Measurements from ENCODE around the gene ATP2B3. TPM values are rescaled to one million over a fixed set of nuclear protein-coding genes. Genes with fewer than 3 reads are reported as not detected.

ATP2B3 gene
- total RNA-seq, 1 donor: not detected

DNA sequence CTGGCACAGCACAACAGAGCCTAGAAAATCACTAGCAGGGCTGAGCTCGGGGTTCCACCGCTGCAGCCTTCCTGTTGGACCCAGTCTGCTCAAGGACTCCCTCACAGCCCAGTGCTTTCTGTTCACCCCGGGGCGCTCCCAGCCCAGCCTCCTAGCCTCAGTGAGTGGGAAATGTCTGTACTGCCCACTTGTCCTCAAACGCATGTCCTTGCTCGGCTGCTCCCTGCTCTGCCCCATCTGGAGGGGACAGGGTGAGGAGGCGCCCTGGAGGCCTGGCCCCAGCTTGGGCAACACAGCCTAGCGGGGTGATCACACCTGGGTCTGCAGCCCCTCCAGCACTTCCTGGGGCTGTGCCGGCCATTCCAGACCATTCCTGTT is 93.4 kb downstream of the ATP2B3 start:
- TF ChIP-seq, protein P1, sequence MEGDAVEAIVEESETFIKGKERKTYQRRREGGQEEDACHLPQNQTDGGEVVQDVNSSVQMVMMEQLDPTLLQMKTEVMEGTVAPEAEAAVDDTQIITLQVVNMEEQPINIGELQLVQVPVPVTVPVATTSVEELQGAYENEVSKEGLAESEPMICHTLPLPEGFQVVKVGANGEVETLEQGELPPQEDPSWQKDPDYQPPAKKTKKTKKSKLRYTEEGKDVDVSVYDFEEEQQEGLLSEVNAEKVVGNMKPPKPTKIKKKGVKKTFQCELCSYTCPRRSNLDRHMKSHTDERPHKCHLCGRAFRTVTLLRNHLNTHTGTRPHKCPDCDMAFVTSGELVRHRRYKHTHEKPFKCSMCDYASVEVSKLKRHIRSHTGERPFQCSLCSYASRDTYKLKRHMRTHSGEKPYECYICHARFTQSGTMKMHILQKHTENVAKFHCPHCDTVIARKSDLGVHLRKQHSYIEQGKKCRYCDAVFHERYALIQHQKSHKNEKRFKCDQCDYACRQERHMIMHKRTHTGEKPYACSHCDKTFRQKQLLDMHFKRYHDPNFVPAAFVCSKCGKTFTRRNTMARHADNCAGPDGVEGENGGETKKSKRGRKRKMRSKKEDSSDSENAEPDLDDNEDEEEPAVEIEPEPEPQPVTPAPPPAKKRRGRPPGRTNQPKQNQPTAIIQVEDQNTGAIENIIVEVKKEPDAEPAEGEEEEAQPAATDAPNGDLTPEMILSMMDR (IDR thresholded peaks at IDR 0.05; ENCODE audit: insufficient read depth, low read depth, low read length): no peak
- no peak overlapping the region for H3K4me3 ChIP-seq (ENCODE audit: low read depth, low read length)
- no peak for DNase-seq (ENCODE audit: low read depth)

DNA sequence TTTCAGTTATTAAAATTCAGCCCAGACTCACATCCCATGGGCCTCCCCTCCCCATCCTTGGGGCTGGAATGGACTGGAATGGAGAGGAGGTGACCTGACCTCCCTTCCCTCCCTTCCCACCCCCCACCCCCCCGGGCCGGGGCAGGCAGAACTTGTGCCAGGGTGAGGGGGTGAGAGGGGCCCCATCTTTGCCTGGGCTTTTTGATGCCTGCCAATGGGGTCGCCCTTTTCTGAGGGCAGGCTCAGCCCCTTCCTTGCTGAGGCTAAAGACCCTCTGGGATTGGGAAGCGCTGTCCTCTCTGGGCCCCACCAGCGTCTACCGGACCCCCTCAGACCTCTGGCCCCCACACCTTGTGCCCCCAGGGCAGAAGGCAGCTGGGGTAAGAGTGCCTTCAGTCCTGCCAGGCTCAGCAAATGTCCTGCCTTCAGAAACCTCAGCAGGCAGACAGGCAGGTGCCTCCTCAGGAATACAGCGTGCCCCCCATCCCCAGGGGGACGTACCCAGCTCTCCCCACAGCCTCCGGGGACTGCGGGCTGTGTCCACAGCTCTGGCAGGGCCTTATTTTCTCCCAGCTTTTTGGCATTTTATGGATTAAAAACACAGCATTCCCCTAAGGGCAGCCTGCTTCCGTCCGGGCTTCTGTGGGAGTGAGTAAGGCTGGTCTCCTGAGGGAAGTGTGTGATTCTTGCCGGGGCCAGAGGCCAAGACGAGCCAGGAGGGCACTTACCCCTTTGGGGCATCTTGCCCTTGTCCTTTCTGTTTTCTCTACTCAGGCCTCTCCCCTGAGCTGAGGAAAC is 94.1 kb downstream of the ATP2B3 start:
- TF ChIP-seq, protein P1 (IDR thresholded peaks at IDR 0.05; ENCODE audit: insufficient read depth, low read depth, low read length): no peak
- no peak overlapping the region for H3K4me3 ChIP-seq (ENCODE audit: low read depth, low read length)
- no peak for DNase-seq (ENCODE audit: low read depth)

DNA sequence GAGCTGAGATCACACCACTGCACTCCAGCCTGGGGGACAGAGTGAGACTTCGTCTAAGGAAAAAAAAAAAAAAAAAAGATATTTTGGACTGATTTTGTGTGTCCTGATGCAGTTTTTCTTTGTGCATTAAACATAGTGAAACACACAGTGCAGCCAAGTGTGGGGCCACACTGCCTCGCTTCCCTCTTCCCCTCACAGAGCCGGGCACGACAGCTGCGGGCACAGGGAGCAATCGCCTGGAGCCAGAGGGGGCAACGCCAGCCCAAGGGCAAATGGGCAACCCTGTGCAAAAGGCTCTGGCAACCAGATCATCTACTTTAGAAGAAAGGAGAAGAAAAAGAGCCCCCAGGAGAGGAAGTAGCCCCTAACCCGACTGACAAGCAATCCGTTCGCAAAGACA is 95.0 kb downstream of the ATP2B3 start:
- no peak for DNase-seq (ENCODE audit: low read depth)
- no peak overlapping the region for H3K4me3 ChIP-seq (ENCODE audit: low read depth, low read length)
- TF ChIP-seq, protein P1 (IDR thresholded peaks at IDR 0.05; ENCODE audit: insufficient read depth, low read depth, low read length): no peak

DNA sequence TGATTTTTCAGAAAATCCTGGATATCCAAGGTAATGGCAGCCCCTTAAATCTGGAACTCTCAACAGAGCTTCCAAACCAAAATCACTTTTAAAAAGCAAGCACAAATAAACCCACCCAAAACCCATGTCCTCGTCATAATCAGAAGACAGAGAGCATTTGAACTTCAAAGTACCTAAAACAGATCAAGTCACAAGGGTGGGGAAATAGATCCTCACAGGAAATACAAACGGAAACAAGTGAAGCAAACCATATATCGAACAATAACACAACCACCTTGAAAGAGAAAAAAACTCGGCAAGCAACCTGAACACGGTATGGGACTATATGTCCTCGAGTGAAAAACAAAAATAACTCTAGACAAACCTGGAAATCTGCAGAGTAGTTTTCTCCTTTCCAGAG is 97.4 kb downstream of the ATP2B3 start:
- no peak overlapping the region for H3K4me3 ChIP-seq (ENCODE audit: low read depth, low read length)
- TF ChIP-seq, protein P1 (IDR thresholded peaks at IDR 0.05; ENCODE audit: insufficient read depth, low read depth, low read length): no peak
- DNase-seq (ENCODE audit: low read depth): no peak

DNA sequence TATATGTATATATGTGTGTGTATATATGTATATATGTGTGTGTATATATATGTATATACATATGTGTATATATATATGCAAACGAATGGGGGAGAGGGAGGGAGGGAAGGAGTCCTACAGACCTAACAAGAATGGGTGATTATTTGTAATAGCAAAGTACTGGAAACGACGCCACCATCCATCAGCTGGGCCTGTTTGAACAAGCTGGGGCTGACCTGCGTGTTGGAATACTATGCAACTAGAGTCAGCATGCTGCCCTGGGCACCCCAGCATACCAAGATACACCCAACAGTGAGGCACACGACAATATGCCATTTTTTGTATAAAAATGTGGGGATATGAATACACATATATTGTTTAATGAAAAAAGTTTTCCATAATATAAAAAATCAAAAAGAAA is 103.1 kb downstream of the ATP2B3 start:
- no peak for DNase-seq (ENCODE audit: low read depth)
- TF ChIP-seq, protein P1 (IDR thresholded peaks at IDR 0.05; ENCODE audit: insufficient read depth, low read depth, low read length): no peak
- H3K4me3 ChIP-seq (ENCODE audit: low read depth, low read length): no peak overlapping the region

DNA sequence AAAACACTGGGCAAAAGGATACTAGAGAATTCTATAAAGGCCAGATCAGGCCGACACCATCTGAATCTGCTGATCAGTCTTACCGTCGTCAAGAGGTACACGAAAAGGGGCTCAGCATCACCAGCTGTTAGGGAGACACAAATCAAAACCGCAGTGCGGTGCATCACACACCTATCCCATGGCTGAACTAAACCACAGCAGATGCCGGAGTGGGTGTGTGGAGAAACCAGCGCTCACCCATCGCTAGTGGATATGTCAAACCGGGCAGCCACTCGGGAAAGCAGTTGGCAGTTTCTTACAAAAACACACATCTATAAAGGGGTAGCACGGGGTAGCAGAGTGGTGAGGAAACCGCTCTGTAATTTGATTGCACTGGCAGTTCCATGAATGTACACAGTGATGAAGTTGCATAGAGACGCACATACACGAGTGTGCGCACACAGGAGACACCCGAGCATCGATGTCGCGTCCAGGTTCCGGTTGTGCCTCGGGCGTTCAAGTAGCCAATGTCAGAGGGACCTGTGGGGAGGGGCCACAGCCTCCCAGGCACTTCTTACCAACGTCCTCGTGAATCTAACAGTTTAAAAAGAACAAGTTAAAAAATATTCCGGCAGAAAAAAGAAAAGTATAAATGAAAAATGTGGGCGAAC is 104.6 kb downstream of the ATP2B3 start:
- H3K4me3 ChIP-seq (ENCODE audit: low read depth, low read length): no peak overlapping the region
- no peak for DNase-seq (ENCODE audit: low read depth)
- TF ChIP-seq, protein P1 (IDR thresholded peaks at IDR 0.05; ENCODE audit: insufficient read depth, low read depth, low read length): no peak
